NB4 (cell line): ENCODE measurements around the gene FGF2.

ENCODE experiments used
- DNase-seq: peaks from one replicate; pipeline ENCODE4 v3.0.0; 2010; ENCODE audit warnings: low read depth
- H3K4me3 ChIP-seq: one replicate; pipeline ENCODE4 v1.5.1; 2011; ENCODE audit warnings: mild to moderate bottlenecking, low read depth, low read length, moderate library complexity
- MYC ChIP-seq: IDR thresholded peaks from 2 replicates; pipeline ENCODE4 v1.6.1; 2011; ENCODE audit warnings: low read depth, low read length
- POLR2A ChIP-seq: IDR thresholded peaks from 2 replicates; pipeline ENCODE4 v1.6.1; 2011; ENCODE audit warnings: mild to moderate bottlenecking; ENCODE audit not compliant: insufficient read length; ENCODE audit errors: extremely low read depth
- TF ChIP-seq, protein P1 (sequence below): IDR thresholded peaks from 2 replicates; pipeline ENCODE4 v1.6.1; 2011; ENCODE audit warnings: low read depth, low read length
- TF ChIP-seq, protein P2 (sequence below): IDR thresholded peaks from one replicate; pipeline ENCODE4 v1.5.1; 2012; ENCODE audit warnings: low read depth, low read length

The FGF2 gene

DNA sequence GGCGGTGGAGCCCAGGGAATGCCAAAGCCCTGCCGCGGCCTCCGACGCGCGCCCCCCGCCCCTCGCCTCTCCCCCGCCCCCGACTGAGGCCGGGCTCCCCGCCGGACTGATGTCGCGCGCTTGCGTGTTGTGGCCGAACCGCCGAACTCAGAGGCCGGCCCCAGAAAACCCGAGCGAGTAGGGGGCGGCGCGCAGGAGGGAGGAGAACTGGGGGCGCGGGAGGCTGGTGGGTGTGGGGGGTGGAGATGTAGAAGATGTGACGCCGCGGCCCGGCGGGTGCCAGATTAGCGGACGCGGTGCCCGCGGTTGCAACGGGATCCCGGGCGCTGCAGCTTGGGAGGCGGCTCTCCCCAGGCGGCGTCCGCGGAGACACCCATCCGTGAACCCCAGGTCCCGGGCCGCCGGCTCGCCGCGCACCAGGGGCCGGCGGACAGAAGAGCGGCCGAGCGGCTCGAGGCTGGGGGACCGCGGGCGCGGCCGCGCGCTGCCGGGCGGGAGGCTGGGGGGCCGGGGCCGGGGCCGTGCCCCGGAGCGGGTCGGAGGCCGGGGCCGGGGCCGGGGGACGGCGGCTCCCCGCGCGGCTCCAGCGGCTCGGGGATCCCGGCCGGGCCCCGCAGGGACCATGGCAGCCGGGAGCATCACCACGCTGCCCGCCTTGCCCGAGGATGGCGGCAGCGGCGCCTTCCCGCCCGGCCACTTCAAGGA is at the start of gene FGF2:
TSS of gene FGF2 (plus strand) at position 279 of the 705 bp plus-strand sequence. CDS start at position 623, 344 bp downstream.
- H3K4me3 ChIP-seq = no peak within 1 kb of the TSS
- no peak for TF ChIP-seq POLR2A
- no peak for TF ChIP-seq MYC
- TF ChIP-seq, protein P1, sequence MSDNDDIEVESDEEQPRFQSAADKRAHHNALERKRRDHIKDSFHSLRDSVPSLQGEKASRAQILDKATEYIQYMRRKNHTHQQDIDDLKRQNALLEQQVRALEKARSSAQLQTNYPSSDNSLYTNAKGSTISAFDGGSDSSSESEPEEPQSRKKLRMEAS = no peak
- TF ChIP-seq, protein P2, sequence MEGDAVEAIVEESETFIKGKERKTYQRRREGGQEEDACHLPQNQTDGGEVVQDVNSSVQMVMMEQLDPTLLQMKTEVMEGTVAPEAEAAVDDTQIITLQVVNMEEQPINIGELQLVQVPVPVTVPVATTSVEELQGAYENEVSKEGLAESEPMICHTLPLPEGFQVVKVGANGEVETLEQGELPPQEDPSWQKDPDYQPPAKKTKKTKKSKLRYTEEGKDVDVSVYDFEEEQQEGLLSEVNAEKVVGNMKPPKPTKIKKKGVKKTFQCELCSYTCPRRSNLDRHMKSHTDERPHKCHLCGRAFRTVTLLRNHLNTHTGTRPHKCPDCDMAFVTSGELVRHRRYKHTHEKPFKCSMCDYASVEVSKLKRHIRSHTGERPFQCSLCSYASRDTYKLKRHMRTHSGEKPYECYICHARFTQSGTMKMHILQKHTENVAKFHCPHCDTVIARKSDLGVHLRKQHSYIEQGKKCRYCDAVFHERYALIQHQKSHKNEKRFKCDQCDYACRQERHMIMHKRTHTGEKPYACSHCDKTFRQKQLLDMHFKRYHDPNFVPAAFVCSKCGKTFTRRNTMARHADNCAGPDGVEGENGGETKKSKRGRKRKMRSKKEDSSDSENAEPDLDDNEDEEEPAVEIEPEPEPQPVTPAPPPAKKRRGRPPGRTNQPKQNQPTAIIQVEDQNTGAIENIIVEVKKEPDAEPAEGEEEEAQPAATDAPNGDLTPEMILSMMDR = no peak
- peak; percentile 42 for DNase-seq

DNA sequence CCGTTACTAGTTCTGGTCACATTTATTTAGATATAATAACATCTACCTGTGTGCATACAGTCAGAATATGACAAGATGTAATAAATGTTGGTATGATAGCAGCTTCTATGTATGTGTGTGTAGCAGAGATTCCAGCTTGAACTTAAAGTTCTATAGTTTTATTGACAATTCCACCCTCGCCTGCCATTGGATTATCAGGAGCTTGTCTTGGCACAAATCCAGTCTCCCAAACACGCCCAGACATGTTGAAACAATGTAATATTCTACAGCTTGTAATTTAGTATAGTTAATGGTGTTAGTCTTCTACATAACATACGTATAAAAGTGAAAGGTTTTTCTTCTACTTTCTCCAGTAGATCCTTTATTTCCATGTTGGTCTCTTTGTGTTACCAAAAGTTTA is 49.7 kb upstream of the FGF2 start:
- no peak for DNase-seq

DNA sequence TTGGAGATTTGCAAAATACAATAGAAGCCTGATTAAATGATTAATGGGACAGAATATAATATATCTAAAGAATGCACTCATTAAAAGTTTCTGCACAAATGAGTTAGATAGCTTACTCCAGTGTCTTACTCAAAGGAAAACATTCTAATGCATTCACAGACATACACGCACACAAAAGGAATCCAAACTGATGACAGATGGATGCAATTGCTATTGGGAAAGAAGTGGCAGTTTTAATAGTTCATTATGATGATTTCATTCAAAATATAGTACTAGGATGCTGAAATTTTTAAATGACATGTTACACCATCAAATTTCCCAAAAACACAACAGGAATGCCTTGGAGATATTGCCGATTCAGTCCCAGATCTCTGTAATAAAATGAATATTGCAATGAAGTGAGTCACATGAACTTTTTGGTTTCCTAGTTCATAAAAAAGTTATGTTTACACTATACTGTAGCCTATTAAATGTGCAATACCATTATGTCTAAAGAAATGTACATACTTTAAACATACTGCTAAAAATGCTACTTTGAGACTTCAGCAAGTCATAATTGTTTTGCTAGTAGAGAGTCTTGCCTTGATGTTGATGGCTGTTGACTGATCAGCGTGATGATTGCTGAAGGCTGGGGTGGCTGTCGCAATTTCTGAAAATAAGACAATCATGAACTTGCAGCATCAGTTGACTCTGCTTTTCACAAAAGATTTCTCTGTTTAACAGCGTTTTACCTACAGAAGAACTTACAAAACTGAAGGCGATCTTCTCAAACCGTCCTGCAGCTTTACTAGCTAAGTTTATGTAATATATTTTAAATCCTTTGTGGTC is 48.6 kb upstream of the FGF2 start:
- DNase-seq = no peak
- TF ChIP-seq MYC (no peak), POLR2A (no peak)
- TF ChIP-seq, protein P1 = no peak
- TF ChIP-seq, protein P2 = no peak
- no peak overlapping the region for H3K4me3 ChIP-seq

More for the DNA sequence above, 49.7 kb upstream of the FGF2 start:
- TF ChIP-seq, protein P2 = no peak
- H3K4me3 ChIP-seq = no peak overlapping the region

DNA sequence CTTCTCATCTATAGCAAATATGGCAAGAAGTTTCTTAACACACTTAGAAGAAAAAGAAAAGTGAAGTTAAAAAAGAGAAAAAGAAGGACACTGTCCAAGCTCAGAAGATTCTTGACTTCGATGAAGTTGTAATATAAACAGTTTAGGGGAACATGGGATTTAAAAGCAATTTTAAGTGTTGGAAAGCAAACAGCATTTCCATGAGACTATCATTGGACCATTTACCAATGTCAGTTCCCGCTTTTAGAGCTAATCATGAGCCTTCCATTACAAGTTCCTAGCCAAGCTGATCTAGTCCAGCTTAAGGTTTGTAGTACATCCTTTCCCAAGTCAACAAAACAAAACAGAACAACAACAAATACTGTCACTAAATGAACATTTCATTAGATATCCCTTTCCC is 45.1 kb upstream of the FGF2 start:
- H3K4me3 ChIP-seq = no peak overlapping the region
- TF ChIP-seq, protein P1 = no peak
- TF ChIP-seq MYC = no peak
- no peak for DNase-seq

DNA sequence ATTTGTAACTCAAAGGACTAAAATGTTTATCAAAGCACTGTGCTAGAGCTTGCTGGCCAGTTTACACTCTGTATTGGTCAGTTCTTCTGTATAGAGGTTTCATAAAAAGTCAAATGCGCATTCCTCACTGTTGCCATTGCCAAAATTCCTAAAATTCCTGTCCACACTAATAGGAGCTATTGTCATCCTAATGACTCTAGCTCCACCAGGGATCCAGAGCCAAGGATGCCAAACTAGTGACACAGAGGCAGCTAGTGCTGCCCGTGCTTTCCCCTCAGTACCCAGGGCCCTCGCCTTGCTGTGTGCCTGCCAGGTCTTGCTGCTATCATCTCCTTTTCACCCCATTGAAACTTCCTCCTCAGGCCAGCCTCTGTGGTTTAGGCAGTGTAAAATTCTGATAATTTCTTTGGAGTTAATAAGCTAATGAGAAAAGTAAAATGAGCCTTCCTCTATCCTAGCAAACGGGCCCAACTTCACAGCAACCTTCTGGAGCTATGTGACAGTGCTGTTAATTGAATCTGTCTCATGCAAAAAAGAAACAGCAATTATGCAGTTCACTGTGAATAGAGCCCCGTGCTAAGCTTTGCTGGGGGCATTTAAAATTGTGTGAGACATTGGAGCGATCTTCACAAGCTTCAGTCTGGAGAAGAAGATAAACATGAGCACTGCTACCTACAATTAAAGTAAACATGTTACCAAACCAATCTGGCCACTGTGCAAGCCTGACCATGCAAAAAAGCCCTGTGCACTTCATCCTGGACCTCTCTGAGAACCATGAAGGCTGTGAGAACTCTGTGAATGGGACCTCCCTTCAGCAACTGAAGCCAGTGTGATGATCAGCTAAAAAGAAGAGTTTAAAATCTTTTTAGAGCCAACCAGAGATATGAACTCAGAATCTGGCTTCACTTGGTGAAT is 43.1 kb upstream of the FGF2 start:
- DNase-seq = no peak
- H3K4me3 ChIP-seq = no peak overlapping the region
- no peak for TF ChIP-seq POLR2A
- TF ChIP-seq, protein P2 = no peak
- TF ChIP-seq MYC = no peak
- TF ChIP-seq, protein P1 = no peak

DNA sequence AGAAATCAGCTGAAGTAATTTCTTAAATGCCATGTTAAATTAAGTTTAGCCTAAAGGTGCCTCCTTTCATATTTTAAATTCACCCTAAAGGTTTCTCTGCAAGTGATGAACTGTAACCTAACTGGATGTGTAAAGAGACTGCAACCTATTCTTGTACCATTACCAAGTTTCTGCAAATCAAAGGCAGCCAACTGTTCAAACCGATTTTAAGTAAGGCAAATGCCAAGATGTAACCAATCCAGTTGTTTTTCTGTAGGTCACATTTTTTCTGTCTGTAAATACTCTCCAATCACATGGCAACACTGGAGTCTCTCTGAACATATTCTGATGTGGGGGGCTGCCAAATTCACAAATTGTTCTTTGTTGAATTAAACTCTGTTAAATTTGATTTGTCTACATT is 42.4 kb upstream of the FGF2 start:
- no peak overlapping the region for H3K4me3 ChIP-seq

More for the DNA sequence above, 42.4 kb upstream of the FGF2 start:
- no peak for DNase-seq
- no peak for TF ChIP-seq MYC
- TF ChIP-seq, protein P1 = no peak
